Ishikawa (cell line): Measurements from ENCODE around the gene SMAD6.

Experiments used
- CEBPB ChIP-seq: IDR thresholded peaks from 2 replicates; pipeline ENCODE4 v1.6.1; 2012
- CREB1 ChIP-seq: IDR thresholded peaks from 2 replicates; pipeline ENCODE4 v1.6.1; 2012; ENCODE audit warnings: low read depth
- EP300 ChIP-seq: IDR thresholded peaks from 2 replicates; pipeline ENCODE4 v1.6.1; 2012; ENCODE audit warnings: borderline replicate concordance
- NFIC ChIP-seq: IDR thresholded peaks from 2 replicates; pipeline ENCODE4 v1.6.1; 2012
- RAD21 ChIP-seq: IDR thresholded peaks from 2 replicates; pipeline ENCODE4 v1.6.1; 2012; ENCODE audit warnings: low read depth
- REST ChIP-seq: IDR thresholded peaks from 2 replicates; pipeline ENCODE4 v1.6.1; 2012; ENCODE audit warnings: low read depth, mild to moderate bottlenecking
- TAF1 ChIP-seq: IDR thresholded peaks from 2 replicates; pipeline ENCODE4 v1.6.1; 2012; ENCODE audit warnings: low read depth, mild to moderate bottlenecking
- TCF12 ChIP-seq: IDR thresholded peaks from 2 replicates; pipeline ENCODE4 v1.6.1; 2012; ENCODE audit warnings: low read depth
- YY1 ChIP-seq: IDR thresholded peaks from 2 replicates; pipeline ENCODE4 v1.6.1; 2012; ENCODE audit warnings: low read depth
- TF ChIP-seq, protein P1 (sequence below): IDR thresholded peaks from 2 replicates; pipeline ENCODE4 v1.6.1; 2012
- TF ChIP-seq, protein P2 (sequence below): IDR thresholded peaks from 2 replicates; pipeline ENCODE4 v1.6.1; 2012

GRCh38 chr15:66775127-66776105, 73.4 kb downstream of the SMAD6 start:
- TF ChIP-seq EP300 (peak; percentile 98), TCF12 (peak; percentile 98), CEBPB (peak; percentile 31; the same call in 1 of the 2 replicates), REST (no peak), YY1 (peak; percentile 38; the same call in 1 of the 2 replicates), TAF1 (no peak), NFIC (peak; percentile 100), CREB1 (no peak), RAD21 (peak; percentile 32)
- TF ChIP-seq, protein P1, sequence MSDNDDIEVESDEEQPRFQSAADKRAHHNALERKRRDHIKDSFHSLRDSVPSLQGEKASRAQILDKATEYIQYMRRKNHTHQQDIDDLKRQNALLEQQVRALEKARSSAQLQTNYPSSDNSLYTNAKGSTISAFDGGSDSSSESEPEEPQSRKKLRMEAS: peak; percentile 62; the same call in 1 of the 2 replicates
- TF ChIP-seq, protein P2, sequence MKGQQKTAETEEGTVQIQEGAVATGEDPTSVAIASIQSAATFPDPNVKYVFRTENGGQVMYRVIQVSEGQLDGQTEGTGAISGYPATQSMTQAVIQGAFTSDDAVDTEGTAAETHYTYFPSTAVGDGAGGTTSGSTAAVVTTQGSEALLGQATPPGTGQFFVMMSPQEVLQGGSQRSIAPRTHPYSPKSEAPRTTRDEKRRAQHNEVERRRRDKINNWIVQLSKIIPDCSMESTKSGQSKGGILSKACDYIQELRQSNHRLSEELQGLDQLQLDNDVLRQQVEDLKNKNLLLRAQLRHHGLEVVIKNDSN: peak; percentile 31
